ENCODE data around the gene TEX10. TPM values are rescaled to one million over a fixed set of nuclear protein-coding genes. Genes with fewer than 3 reads are reported as not detected.

The TEX10 gene
- total and polyA plus RNA-seq, 9 of the 15 experiments (the other 6 are each of a cell fraction or from before 2014, with no cell fraction given) = 27.8 to 60.0 (median 47.9) TPM

- TF ChIP-seq ETS2 (tag; IDR thresholded peaks at IDR 0.05; ENCODE audit: borderline replicate concordance, poor library complexity, severe bottlenecking) (no peak), CREM (IDR thresholded peaks at IDR 0.05; ENCODE audit: low read depth) (peak; percentile 83), NFATC3 (IDR thresholded peaks at IDR 0.05) (no peak), MAFF (IDR thresholded peaks at IDR 0.05; ENCODE audit: low read length) (no peak), CTCF (IDR thresholded peaks at IDR 0.05 in 2 of 3, conservative IDR thresholded peaks at IDR 0.05 in 1 of 3; ENCODE audit: insufficient read depth in 2 of 3, low read depth in 1 of 3, low read length in 3 of 3) (no peak), FOXP4 (CRISPR knock-in tag; IDR thresholded peaks at IDR 0.05; ENCODE audit: borderline replicate concordance) (peak; percentile 74; the same call in 1 of the 2 replicates), CHD7 (IDR thresholded peaks at IDR 0.05; ENCODE audit: low read depth, low read length) (no peak), ZNF77 (CRISPR knock-in tag; IDR thresholded peaks at IDR 0.05) (no peak), BCOR (IDR thresholded peaks at IDR 0.05) (no peak; the same call in 1 of the 2 replicates), NBN (IDR thresholded peaks at IDR 0.05; ENCODE audit: low read depth) (peak; percentile 46; the same call in 1 of the 2 replicates), TEAD1 (CRISPR knock-in tag; IDR thresholded peaks at IDR 0.05) (no peak), NR3C1 (CRISPR knock-in tag; IDR thresholded peaks at IDR 0.05) (0 out of 2 replicates have a peak, but pooled peaks have one; percentile 35)
Measured at GRCh38 chr9:100352727-100353505, at the start of gene TEX10 (continued).
